GM23338 (cell line): Measurements from ENCODE around the gene RHBDF2.
"Not testable (repeated sequence)": the region's sequence is repeated elsewhere in the genome, so short reads cannot be mapped to it uniquely, and the experiment has no call there.

ENCODE experiments used
- CREB1 ChIP-seq: fragments of 250-450 bp; sonication (Bioruptor Pico); IDR thresholded peaks from 2 replicates; pipeline ENCODE4 v1.5.0; 2020; ENCODE audit warnings: low read depth, mild to moderate bottlenecking, moderate library complexity
- EZH2 ChIP-seq: fragments of 200-600 bp; sonication (generic); IDR thresholded peaks from one replicate; pipeline ENCODE4 v1.8.0; 2017; ENCODE audit warnings: antibody characterized with exemption, mild to moderate bottlenecking, low read depth; ENCODE audit not compliant: unreplicated experiment
- EZH2phosphoT487 ChIP-seq: fragments of 200-600 bp; sonication (generic); IDR thresholded peaks from one replicate; pipeline ENCODE4 v1.8.1; 2018; ENCODE audit warnings: antibody characterized with exemption; ENCODE audit not compliant: unreplicated experiment
- POLR2AphosphoS5 ChIP-seq: IDR thresholded peaks from 2 replicates; pipeline ENCODE4 v1.6.1; 2016; ENCODE audit warnings: antibody characterized with exemption, low read depth
- STAT1 ChIP-seq: IDR thresholded peaks from one replicate; pipeline ENCODE4 v1.6.1; 2016; ENCODE audit warnings: antibody characterized with exemption; ENCODE audit not compliant: unreplicated experiment
- TF ChIP-seq, protein P1 (sequence below), 2 experiments: fragments of 200-600 bp in 1 of 2; sonication (generic) in 1 of 2; conservative IDR thresholded peaks; 2 replicates each; pipeline versions ENCODE4 v1.5.1 to v1.6.1; 2016 to 2017; ENCODE audit warnings: antibody characterized with exemption in 2 of 2, low read depth in 2 of 2, mild to moderate bottlenecking in 2 of 2, moderate library complexity in 1 of 2
- TF ChIP-seq, protein P2 (sequence below): IDR thresholded peaks from one replicate; pipeline ENCODE4 v1.6.1; 2018; ENCODE audit warnings: antibody characterized with exemption; ENCODE audit not compliant: unreplicated experiment

DNA sequence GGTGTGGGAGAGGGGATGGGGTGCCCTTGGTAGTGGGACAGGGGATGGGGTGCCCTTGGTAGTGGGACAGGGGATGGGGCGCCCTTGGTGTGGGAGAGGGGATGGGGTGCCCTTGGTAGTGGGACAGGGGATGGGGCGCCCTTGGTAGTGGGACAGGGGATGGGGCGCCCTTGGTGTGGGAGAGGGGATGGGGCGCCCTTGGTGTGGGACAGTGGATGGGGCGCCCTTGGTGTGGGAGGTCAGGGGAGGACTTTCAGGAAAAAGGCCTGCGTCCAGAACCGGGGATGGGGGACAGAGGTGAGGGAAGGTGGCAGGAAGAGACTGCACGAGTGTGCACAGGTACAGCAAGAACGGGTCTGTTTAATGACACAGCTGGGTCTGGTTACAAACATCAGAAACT lies 25.8 kb upstream of the RHBDF2 start:
- not testable (repeated sequence) for TF ChIP-seq STAT1, EZH2, EZH2phosphoT487, POLR2AphosphoS5, CREB1
- TF ChIP-seq, protein P1, sequence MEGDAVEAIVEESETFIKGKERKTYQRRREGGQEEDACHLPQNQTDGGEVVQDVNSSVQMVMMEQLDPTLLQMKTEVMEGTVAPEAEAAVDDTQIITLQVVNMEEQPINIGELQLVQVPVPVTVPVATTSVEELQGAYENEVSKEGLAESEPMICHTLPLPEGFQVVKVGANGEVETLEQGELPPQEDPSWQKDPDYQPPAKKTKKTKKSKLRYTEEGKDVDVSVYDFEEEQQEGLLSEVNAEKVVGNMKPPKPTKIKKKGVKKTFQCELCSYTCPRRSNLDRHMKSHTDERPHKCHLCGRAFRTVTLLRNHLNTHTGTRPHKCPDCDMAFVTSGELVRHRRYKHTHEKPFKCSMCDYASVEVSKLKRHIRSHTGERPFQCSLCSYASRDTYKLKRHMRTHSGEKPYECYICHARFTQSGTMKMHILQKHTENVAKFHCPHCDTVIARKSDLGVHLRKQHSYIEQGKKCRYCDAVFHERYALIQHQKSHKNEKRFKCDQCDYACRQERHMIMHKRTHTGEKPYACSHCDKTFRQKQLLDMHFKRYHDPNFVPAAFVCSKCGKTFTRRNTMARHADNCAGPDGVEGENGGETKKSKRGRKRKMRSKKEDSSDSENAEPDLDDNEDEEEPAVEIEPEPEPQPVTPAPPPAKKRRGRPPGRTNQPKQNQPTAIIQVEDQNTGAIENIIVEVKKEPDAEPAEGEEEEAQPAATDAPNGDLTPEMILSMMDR (conservative IDR thresholded peaks at IDR 0.05; ENCODE audit: low read depth in 2 of 2): not testable (repeated sequence)
- TF ChIP-seq, protein P2, sequence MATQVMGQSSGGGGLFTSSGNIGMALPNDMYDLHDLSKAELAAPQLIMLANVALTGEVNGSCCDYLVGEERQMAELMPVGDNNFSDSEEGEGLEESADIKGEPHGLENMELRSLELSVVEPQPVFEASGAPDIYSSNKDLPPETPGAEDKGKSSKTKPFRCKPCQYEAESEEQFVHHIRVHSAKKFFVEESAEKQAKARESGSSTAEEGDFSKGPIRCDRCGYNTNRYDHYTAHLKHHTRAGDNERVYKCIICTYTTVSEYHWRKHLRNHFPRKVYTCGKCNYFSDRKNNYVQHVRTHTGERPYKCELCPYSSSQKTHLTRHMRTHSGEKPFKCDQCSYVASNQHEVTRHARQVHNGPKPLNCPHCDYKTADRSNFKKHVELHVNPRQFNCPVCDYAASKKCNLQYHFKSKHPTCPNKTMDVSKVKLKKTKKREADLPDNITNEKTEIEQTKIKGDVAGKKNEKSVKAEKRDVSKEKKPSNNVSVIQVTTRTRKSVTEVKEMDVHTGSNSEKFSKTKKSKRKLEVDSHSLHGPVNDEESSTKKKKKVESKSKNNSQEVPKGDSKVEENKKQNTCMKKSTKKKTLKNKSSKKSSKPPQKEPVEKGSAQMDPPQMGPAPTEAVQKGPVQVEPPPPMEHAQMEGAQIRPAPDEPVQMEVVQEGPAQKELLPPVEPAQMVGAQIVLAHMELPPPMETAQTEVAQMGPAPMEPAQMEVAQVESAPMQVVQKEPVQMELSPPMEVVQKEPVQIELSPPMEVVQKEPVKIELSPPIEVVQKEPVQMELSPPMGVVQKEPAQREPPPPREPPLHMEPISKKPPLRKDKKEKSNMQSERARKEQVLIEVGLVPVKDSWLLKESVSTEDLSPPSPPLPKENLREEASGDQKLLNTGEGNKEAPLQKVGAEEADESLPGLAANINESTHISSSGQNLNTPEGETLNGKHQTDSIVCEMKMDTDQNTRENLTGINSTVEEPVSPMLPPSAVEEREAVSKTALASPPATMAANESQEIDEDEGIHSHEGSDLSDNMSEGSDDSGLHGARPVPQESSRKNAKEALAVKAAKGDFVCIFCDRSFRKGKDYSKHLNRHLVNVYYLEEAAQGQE: not testable (repeated sequence)
